Measurements from ENCODE around the gene SRMS.
"Not testable (repeated sequence)": the region's sequence is repeated elsewhere in the genome, so short reads cannot be mapped to it uniquely, and the experiment has no call there.

SRMS gene

DNA sequence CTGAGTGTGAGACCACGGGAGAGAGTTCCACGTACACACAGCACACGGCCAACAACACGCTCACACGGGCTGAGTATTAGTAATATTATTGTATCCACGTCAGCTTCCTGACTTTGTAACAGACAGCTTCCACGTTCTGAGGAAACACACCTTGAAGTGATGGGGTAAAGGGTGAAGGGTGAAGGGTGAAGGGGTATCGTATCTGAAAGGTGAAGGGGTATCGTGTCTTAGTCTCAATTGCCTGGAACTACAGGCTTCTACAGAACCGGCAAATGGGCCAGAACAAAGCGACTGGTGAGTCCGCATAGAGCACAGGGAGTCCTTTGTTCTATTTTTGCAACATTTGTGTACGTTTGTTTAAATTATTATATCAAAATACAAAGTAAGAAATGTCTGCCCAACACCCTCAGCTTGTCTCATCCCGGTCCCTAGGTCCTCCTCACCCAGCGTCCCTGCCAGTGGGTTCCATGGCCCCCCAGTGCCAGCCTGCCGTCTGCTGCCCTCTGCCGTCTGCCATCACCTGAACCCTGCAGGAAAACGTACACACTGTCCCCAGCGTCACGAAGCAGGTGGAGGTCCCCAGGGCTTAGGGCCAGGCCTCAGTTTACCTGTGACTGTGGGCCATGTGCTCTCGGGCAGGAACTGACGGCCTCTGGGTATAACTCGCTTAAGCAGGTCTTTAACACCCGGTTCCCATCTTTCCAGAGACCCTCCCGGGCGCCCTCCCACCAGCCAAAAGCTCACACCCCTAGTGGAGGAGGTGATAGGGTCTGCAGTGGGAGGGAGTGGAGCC lies 30.9 kb upstream of the SRMS start:
- DNase-seq: no peak

DNA sequence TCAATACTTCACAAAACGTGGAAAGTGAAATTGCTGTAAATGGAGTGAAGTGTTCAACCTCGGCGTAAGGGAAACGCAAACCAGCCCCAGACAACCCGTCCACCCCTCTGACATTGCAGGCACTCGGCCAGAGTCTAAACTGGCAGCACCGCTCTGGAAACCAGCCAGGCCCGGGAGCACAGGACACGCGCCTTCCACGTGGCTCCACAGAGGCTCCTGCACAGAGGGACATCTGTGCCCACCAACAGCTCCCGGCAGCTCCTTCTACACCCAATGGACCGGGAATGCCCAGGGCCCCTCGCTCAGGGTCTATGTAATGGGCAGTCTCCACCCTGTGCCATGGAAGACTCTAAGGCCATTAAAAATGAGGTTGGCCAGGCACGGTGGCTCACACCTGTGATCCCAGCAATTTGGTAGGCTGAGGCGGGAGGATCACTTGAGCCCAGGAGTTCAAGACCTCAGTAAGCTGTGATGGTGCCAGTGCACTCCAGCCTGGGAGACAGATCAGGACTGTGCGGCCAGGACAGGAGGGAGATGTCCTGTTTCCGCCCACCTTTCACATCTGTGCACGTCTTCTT lies 29.9 kb upstream of the SRMS start:
- DNase-seq: no peak

DNA sequence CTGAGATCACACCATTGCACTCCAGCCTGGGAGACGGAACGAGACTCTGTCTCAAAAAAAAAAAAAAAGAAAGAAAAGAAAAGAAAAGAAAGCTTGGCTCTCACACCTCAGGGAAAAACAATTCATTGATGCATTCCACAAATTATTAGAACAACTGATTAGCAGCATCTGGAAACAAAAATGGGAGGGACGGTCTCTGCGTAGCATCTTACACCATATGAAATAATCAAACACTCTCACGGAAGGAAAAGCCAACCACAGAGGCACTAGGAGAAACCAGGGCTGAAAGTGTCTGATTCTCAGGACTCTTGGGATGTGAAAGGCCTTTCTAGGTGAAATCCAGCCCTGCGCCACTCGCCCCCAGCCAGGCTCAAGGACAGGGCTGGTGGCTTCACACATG lies 28.8 kb upstream of the SRMS start:
- DNase-seq: no peak

DNA sequence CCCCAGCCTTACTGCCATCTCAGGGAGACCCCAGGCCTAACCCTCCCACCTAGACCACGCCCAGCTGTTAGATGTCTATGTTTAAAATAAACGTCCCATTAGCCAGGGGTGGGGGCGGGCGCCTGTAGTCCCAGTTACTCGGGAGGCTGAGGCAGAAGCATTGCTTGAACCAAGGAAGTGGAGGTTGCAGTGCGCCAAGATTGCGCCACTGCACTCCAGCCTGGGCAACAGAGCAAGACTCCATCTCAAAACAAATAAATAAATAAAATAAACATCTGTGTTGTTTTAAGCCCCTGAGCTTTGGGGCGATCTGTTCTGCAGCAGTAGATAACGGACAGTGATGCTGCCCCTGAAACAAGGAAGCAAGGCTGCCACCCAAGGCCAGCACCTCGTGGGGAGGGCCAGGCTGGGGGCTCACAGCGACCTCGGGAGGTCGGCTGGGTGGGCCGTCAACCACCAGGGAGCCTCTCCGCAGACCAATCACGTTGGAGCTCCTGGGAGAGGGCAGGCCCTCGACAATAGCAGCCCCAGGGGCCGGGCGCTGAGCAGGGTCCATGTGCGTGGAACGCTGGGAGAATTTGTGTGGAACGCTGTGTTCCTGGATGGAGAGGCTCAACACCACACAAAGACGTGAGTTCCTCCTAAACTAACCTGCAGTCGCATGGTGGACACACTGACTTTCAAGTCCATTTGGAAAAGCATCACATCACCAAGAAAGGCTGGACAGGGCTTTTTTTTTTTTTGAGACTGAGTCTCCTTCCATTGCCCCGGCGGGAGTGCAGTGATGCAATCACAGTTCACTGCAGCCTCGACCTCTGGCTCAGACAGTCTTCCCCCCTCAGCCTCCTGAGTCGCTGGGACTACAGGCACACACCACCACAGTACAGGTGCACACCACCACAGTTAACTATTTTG lies 27.5 kb upstream of the SRMS start:
- no peak for DNase-seq

DNA sequence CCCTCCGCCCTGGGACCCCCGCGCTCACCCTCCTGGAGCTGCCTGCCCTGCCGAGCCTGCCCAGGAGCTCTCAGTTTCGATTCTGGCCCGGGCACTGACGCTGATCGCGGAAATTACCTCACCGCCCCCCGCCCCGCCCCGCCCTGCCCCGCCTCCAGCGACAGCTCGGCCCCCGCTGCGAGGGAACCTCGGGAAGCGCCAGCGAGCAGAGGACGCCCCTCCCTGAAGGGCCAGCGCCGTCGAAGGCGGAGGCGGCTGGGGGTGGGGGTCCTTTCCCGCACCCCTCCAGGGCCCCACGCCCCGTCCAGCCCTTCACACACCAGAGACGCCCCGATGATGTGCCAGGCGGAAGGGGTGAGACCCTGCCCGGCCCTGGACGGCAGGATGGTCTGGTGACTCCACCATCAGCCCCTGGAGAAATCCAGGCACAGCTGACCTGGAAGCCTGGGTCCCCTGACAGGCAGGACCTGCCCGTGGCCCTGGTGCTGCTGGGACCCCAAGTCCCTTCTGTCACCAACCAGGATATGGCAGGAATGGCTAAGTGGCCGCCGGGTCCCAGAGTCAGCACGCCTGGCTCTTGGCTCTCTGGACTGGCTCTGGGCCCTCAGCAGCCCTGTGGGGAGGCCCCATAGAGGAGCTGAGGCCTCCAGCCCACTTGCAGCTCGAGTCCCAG lies 26.7 kb upstream of the SRMS start, which contains the start of gene HELZ2:
TSS of gene HELZ2 (minus strand) at position 84 of the 673 bp plus-strand sequence. CDS start 1,854 bp downstream, outside the sequence.
- no peak for DNase-seq

DNA sequence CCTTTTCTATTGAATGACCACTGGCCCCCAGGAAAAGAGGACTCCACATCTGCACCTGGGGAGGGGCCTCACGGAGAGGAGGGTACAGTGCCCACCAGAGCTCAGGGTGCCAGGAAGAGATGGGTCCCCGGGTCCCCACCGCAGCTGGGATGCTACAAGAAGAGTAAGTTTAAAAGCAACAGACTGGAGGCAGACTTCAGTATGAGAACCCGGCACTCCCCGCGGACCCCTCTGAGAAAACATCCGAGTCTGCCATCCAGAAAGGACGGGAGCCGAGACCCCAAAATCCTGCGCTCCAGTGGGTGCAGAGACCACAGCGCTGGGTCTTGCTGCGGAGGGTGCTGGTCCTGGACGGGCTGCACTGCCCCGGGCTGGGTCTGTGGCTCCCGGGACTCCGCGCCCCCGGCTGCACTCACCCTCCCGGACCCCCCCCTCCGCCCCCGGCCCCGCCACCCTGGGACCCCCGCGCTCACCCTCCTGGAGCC lies 26.1 kb upstream of the SRMS start:
- DNase-seq: no peak

DNA sequence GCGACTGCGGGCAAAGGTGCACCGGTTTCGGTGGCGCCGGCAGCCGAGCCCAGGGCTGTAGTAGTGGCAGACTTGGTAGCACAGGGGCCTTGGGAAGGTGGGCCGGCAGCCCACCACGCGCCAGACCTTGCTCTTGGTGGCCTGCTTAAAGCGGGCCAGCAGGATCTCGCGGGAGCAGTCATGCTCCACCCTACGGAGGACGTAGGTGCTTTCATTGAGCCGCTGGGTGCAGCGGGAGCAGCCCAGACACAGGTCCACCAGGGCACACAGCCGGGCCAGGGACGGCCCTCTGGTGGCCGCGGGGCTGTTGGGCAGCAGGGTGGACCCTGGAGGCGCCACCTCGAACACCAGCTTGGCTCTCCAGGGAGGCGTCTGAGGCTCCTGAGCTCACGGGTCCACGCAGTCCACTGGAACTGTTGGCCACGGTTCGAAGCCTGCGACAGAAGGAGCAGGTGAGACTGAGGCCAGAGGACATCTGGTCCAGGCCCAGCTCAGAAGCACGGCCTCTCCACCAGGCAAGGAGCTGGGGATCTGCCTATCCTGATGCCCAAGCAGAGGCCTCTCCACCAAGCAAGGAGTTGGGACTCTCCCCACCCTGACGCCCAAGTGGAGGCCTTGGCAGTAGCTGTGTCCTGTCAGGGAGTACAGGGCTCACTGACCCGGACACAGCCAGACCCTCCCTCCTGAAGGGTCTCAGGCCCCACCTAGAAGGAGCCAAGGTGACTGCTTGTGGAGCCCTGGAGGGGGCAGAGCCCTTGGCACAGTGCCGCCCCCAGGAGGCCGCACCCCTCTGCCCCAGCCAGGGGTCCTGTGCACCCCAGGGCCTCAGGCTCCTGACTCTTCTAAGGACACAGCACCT lies 25.5 kb upstream of the SRMS start:
- DNase-seq: no peak

DNA sequence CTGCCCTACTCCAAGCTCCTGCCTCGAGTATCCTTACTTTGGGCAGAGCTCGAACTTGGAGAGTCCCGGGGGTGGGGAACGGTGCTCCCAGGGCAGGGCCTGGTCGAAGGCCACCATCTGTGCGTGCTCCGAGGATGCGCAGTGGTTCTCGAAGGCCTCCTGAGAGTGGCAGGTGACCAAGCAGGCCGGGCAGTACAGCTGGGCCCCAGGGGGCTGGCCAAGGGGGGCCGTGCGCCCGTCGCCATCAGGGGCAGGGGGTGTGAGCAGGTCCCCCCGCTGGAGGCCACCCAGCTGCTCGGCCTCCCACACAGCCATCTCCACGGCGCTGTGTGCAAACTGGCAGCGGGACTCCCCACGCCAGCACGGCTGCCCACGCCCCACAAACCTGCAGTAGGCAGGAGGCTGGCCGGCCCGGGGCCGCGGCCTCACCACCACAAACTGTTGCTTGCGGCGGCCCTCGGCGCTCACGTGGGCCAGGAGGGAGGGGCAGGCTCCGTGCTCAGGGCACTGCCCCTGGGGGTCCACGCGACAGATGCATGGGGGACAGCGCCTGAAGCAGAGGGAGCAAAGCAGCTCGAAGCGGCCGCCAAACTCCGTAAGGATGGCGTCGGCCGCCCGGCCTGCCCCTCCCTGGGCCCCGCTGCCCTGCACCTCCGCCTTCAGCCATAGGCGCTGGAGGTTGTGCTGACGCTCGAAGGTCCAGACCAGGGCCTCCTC lies 24.7 kb upstream of the SRMS start:
- no peak for DNase-seq

DNA sequence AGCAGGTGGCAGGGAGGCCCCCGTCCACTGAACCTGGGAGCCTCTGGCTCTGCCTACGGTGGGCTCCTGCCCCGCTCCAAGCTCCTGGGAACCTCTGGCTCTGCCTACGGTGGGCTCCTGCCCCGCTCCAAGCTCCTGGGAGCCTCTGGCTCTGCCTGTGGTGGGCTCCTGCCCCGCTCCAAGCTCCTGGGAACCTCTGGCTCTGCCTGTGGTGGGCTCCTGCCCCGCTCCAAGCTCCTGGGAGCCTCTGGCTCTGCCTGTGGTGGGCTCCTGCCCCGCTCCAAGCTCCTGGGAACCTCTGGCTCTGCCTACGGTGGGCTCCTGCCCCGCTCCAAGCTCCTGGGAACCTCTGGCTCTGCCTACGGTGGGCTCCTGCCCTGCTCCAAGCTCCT lies 23.5 kb upstream of the SRMS start:
- not testable (repeated sequence) for DNase-seq

DNA sequence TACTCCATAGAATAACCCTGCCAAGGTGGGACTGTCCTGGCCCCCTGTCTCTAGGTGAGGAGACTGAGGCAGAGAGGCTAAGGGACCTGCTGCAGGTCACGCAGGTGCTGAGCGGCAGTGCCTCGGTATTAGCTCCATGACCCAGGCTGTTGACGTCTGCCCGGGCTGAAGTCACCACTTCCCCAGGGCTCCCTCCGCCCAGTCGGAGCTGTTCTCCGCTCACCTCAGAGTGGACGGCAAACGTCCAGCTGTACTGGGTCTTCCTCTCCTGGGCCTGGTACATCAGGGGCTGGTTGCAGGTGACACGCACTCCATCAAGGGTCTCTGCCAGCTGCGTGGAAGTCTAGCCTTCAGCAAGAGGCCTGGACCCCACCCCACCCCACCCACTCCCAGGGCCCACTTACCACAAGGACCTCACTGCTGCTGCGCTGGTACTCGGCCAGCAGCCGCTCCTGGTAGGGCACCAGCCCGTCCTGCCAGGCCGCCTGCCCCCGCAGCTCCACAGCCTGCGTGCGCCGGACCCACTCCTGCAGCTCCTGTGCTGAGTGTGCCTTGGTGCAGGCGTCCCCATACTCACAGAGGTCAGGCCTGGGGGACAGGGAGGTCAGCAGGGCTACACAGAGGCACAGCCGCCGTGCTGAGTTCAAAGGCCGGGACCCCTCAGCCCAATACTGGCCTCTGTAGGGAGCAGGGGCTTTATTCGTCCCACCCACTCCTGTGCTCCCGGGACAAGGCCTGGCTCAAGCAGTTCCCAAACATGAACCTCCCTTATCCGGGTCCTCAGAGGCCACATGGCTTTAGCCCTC lies 22.9 kb upstream of the SRMS start:
- DNase-seq: no peak

DNA sequence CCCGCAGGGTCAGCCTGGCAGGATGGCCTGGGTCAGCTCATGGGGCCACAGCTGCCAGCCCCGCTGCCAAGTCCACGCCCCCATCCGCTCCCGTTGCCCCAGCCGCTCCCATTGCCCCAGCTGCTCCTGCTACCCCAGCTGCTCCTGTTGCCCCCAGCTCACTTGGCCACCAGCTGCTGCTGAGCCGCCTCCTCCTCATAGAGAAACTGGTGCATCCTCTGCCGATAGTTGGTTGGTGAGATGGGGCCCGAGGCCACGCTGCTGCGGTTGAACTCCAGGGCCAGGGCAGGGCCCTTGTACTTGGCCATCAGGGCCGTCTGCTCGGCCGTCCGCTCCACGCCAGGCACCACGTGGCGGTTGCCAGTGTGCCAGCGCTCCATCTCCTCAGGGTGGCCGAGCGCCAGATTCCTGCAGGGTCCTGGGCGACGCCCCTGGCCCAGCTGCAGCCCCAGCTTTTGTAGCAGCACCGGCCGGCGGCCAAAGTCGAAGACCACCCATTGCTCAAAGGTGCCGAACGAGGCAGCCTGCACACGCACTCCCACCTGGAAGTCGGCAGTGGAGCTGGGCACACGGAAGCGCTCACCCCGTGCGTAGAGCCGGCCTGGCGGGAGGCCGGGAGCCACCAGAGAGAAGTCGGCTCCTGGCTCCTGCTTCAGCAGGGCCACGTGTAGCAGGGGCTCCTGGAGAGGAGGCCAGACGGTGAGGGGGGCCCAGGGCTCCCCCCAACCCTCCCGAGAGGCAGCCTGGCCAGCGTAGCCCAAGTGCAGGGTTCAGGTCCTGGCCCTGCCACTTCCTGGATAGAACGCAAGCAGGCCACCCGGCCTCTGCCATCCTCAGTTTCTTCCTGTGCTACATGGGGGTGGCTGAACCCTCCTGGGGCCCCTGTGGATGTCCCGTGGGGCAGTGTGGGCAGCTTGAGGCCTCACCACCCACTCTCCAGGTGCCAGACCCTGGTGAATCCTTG lies 21.7 kb upstream of the SRMS start:
- DNase-seq: no peak

DNA sequence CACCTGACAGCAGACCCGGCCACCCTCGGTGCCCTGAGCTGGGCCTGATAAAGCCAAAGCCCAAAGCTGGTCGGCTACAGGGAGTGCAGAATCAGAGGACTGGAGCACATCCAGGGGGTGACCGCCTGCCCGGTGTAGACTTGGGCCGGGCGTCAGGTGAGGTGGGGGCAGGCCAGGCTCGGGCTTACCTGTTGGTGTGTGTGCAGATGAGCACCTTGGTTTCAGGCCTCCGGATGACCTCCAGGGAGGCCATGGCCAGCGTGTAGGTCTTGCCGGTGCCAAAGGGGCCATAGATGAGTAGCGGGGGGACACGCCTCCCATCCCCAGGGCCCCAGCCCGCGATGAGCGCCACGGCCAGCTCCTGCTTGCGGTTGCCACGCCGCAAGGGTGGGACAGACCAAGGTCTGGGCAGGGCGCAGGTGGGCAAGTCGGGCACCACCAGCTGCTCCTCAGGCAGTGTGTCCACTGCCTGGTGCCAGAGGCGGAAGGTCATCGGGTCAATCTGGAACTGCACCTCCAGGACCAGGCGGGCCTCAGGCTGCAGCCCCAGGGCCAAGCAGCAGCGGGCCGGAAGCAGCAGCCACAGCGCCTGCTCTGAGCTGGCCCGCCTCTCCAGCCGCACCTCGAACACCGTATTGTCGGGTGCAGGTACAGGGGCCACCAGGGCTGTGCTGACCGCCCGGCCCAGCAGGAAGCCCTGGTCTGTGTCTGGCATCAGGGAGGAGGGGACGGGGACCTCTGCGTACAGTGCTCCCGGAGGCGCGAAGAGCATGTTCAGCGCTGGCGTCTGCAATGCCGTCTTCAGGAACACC lies 20.8 kb upstream of the SRMS start:
- no peak for DNase-seq

DNA sequence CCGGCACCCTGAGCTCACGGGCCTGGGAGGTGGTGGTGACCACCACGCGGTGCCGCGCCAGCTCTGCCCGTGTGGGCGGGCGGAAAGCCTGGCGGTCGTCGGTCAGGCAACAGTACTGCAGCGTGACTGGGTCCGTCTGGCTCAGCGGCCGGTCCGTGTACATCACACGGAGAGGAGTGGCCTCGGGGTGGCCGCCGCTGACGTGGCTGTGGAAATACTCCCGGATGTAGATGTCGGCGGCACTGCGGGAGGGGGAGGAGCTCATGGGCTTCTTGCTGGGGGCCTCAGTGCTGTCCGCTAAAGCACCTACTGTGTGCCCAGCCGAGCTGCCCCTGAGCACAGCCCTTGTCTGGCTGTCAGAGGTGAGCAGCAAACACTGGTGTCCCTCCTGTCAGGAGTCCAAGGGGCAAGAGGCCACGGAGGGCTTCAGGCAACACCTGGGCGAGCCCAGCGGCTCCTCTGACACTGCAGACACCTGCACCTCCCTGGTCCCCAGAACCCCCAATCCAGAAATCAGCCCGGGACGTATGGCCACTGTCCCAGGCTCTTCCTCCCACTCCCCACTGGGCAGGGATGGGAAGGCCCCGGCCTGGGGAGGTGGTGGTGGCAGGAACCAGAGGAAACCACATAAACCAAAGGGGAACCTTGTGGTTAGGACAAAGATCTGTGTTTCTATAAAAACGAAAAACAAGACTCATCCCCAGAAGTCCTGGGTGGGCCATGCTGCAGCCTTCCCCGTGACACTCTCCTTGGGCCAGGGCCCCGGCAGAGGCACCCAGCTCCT lies 20.0 kb upstream of the SRMS start:
- no peak for DNase-seq

DNA sequence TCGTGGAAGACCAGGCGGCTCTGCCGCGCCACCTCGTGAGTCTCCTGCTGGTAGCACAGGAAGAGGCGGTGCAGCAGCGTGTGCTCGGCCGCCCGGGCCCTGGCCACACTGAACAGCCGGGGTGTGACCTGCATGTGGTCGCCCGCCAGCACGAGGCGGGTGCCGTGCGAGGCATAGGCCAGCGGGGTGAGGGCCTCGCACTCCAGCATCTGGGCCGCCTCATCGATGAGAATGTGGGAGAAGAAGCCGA lies 19.5 kb upstream of the SRMS start:
- no peak for DNase-seq

DNA sequence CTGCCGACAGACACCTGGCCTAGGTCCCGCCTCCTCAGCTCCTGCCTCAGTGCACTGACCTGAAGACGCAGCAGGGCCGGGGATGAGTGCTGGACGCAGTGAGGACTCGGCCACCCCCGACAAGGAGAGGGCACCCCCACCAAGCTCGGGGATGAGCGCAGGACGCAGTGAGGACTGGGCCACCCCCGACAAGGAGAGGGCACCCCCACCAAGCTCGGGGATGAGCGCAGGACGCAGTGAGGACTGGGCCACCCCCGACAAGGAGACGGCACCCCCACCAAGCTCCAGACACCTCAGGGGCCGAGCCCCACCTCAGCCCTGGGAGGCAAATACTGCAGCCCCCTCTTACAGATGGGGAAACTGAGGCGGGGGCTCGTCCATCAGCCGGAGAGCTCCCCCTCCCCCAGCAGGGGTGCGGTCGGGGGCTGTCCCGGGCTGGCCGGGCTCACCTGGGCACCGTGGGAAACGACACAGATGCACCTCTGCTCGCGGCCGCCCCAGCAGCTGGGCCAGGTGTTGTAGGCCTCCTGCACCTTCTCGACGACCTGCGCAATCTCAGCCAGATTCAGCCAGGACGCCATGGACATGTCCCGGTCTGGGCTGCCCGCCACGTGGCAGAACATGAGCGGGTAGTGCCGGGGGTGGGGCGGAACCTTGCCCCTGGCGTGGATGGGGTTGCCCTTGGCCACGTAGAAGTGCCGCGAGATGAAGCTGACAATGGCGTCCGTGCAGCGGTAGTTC lies 19.0 kb upstream of the SRMS start:
- DNase-seq: no peak

DNA sequence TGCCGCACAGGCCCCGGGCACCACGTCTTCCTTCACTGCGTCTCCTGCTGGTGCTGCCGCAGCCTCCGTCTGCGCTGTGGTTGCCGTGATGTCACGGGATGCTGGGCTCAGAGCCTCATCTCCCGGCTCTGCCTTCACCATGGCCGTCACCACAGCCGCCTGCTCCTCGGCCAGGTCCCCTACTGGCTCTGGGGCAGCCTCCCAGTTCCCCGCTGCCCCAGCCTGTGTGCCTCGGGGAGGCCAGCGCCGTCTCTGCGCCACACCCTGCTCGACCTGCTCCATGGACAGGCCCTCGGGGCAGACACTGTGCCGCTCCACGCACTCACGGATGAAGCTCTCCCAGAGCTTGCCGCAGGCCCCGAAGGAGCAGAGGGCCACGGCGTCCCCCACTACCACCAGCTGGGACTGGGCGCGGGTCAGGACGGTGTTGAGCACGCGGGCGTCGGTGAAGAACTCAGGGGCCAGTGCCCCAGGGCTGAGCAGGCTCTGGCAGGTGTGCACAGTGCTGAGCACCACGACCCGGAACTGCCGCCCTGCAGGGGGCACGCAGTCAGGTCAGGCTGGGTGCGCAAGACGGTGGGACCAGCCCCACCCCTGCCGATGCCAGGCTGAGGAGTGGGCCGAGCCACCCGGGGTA lies 18.3 kb upstream of the SRMS start:
- DNase-seq: no peak

Data from NCI-H2081 treated with DMSO at 0.1 percent for 48 hours (cell line).